Measurements from ENCODE around the gene SHLD1. TPM values are rescaled to one million over a fixed set of nuclear protein-coding genes. Genes with fewer than 3 reads are reported as not detected.

SHLD1 gene
- polyA plus RNA-seq, 1 donor from 2014 or later = 15.3 TPM

GRCh38 chr20:5840411-5841002 is 90.3 kb downstream of the SHLD1 start:
- Histone ChIP-seq H3K4me3 (ENCODE audit: low read length) (no peak overlapping the region), H3K4me2 (ENCODE audit: low read length) (no peak overlapping the region), H3K9ac (ENCODE audit: low read length) (no peak overlapping the region), H3K9me3 (ENCODE audit: low read length) (no peaks in the 10 kb centered on the region), H2AFZ (ENCODE audit: low read depth, low read length) (no peak overlapping the region), H3F3A (ENCODE audit: insufficient read depth, low read length, poor library complexity, severe bottlenecking) (no peaks in the 10 kb centered on the region), H3K27ac (ENCODE audit: low read length) (no peak overlapping the region), H3K9me2 (ENCODE audit: insufficient read depth, low read length) (no peaks in the 10 kb centered on the region), H4K20me1 (ENCODE audit: insufficient read depth) (no peaks in the 10 kb centered on the region), H3K79me2 (replicated peaks; ENCODE audit: insufficient read depth, low read length) (no peaks in the 10 kb centered on the region), H3K27me3 (ENCODE audit: insufficient read depth, low read depth, low read length) (no peaks in the 10 kb centered on the region), H3K36me3 (ENCODE audit: insufficient read depth, low read length) (no peaks in the 10 kb centered on the region)
- TF ChIP-seq SMC3 (conservative IDR thresholded peaks at IDR 0.05; ENCODE audit: poor library complexity) (no peak), REST (IDR thresholded peaks at IDR 0.05; ENCODE audit: borderline replicate concordance) (no peak), RAD21 (conservative IDR thresholded peaks at IDR 0.05) (no peak), CTCF (IDR thresholded peaks at IDR 0.05; ENCODE audit: poor library complexity, severe bottlenecking) (no peak), EZH2 (IDR thresholded peaks at IDR 0.05; ENCODE audit: borderline replicate concordance, insufficient read depth, low read length, poor library complexity, severe bottlenecking) (no peak), POLR2AphosphoS5 (IDR thresholded peaks at IDR 0.05) (no peak), EP300 (conservative IDR thresholded peaks at IDR 0.05; ENCODE audit: poor library complexity, severe bottlenecking) (no peak), TAF1 (IDR thresholded peaks at IDR 0.05; ENCODE audit: low read depth) (no peak)

DNA sequence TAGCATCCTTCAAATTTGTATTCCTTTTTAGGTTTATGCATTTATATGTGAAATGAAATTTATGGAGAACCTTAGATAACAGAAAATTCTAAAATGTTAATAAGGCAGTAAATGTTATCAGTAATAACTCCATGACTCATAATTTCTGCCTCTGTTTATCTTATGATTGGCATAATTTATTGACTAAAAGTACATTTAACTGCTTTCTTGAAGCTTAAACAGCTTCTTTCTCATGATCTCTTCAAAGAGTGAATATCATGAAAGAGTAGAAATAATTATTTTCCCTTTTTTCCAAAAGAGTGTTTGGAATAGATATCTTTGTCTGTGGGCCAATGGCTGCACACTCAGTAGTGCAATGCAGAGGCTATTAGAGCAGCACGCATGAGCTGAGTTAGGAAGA is 91.3 kb downstream of the SHLD1 start:
- no peak overlapping the region for H3K4me2 ChIP-seq (ENCODE audit: low read length)
- no peaks in the 10 kb centered on the region for H3K9me3 ChIP-seq (ENCODE audit: low read length)
- TF ChIP-seq REST (IDR thresholded peaks at IDR 0.05; ENCODE audit: borderline replicate concordance) = no peak
- no peak for TF ChIP-seq MXI1 (conservative IDR thresholded peaks at IDR 0.05; ENCODE audit: poor library complexity, severe bottlenecking)
- TF ChIP-seq EZH2 (IDR thresholded peaks at IDR 0.05; ENCODE audit: borderline replicate concordance, insufficient read depth, low read length, poor library complexity, severe bottlenecking) = no peak
- no peak for TF ChIP-seq POLR2AphosphoS5 (IDR thresholded peaks at IDR 0.05)
- no peak for TF ChIP-seq TAF1 (IDR thresholded peaks at IDR 0.05; ENCODE audit: low read depth)
- TF ChIP-seq RAD21 (conservative IDR thresholded peaks at IDR 0.05) = no peak
- no peak for TF ChIP-seq CTCF (IDR thresholded peaks at IDR 0.05; ENCODE audit: poor library complexity, severe bottlenecking)
- no peak for TF ChIP-seq SMC3 (conservative IDR thresholded peaks at IDR 0.05; ENCODE audit: poor library complexity)
- no peak for TF ChIP-seq EP300 (conservative IDR thresholded peaks at IDR 0.05; ENCODE audit: poor library complexity, severe bottlenecking)
- no peaks in the 10 kb centered on the region for H3K27me3 ChIP-seq (ENCODE audit: insufficient read depth, low read depth, low read length)
- H3K36me3 ChIP-seq (ENCODE audit: insufficient read depth, low read length) = no peaks in the 10 kb centered on the region
- no peaks in the 10 kb centered on the region for H3K9me2 ChIP-seq (ENCODE audit: insufficient read depth, low read length)
- H4K20me1 ChIP-seq (ENCODE audit: insufficient read depth) = no peaks in the 10 kb centered on the region
- H3K9ac ChIP-seq (ENCODE audit: low read length) = no peak overlapping the region
- H2AFZ ChIP-seq (ENCODE audit: low read depth, low read length) = no peak overlapping the region
- no peak overlapping the region for H3K4me3 ChIP-seq (ENCODE audit: low read length)
- no peaks in the 10 kb centered on the region for H3K79me2 ChIP-seq (replicated peaks; ENCODE audit: insufficient read depth, low read length)
- no peak overlapping the region for H3K27ac ChIP-seq (ENCODE audit: low read length)
- H3F3A ChIP-seq (ENCODE audit: insufficient read depth, low read length, poor library complexity, severe bottlenecking) = peaks cover 6% of the 10 kb centered on the region
